ENCODE results near the gene HDAC5. TPM values are rescaled to one million over a fixed set of nuclear protein-coding genes. Genes with fewer than 3 reads are reported as not detected.

Gene HDAC5
- total RNA-seq, 2 donors from 2014 or later = 71.2 to 145 TPM

DNA sequence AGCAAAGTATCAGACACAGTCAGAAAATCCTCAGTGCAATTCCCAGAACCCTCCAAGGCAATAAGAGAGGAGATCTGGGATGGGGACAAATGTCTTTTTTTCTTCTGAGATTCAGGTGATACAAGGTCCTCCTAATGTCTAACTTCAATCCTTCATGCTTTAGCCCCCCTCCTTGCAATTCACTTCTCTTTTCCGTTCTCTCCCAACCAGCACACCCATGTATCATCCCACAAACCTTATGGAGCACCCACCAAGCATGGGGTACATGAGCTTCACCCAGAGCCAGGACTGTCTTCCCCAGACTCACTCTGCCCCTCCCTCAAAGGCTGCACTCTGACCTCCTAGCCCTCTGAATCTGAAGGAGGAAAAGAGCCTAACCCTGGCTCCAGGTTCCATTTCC is 10.1 kb downstream of the HDAC5 start:
- H3K4me3 ChIP-seq = no peak overlapping the region
- no peaks in the 10 kb centered on the region for H3K36me3 ChIP-seq
- intact Hi-C loops (cut with DNase I) = loop anchor here (10.0 kb wide), 1 partner anchor 169 kb away; the partner anchor contains the start of gene PPY
- 86% methylated on average over 1 of the region's 1 CpG for WGBS
- no peaks in the 10 kb centered on the region for H3K9me3 ChIP-seq
- TF ChIP-seq, protein P1, sequence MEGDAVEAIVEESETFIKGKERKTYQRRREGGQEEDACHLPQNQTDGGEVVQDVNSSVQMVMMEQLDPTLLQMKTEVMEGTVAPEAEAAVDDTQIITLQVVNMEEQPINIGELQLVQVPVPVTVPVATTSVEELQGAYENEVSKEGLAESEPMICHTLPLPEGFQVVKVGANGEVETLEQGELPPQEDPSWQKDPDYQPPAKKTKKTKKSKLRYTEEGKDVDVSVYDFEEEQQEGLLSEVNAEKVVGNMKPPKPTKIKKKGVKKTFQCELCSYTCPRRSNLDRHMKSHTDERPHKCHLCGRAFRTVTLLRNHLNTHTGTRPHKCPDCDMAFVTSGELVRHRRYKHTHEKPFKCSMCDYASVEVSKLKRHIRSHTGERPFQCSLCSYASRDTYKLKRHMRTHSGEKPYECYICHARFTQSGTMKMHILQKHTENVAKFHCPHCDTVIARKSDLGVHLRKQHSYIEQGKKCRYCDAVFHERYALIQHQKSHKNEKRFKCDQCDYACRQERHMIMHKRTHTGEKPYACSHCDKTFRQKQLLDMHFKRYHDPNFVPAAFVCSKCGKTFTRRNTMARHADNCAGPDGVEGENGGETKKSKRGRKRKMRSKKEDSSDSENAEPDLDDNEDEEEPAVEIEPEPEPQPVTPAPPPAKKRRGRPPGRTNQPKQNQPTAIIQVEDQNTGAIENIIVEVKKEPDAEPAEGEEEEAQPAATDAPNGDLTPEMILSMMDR (IDR thresholded peaks at IDR 0.05) = no peak
- no peak for TF ChIP-seq POLR2A (IDR thresholded peaks at IDR 0.05)
- TF ChIP-seq POLR2AphosphoS5 (IDR thresholded peaks at IDR 0.05) = no peak
- no peak for DNase-seq (ENCODE audit: low spot score)
- peaks cover 27% of the 10 kb centered on the region for H3K4me1 ChIP-seq (replicated peaks)
- no peaks in the 10 kb centered on the region for H3K27me3 ChIP-seq (replicated peaks; ENCODE audit: insufficient read depth)
- no peak overlapping the region for H3K27ac ChIP-seq

DNA sequence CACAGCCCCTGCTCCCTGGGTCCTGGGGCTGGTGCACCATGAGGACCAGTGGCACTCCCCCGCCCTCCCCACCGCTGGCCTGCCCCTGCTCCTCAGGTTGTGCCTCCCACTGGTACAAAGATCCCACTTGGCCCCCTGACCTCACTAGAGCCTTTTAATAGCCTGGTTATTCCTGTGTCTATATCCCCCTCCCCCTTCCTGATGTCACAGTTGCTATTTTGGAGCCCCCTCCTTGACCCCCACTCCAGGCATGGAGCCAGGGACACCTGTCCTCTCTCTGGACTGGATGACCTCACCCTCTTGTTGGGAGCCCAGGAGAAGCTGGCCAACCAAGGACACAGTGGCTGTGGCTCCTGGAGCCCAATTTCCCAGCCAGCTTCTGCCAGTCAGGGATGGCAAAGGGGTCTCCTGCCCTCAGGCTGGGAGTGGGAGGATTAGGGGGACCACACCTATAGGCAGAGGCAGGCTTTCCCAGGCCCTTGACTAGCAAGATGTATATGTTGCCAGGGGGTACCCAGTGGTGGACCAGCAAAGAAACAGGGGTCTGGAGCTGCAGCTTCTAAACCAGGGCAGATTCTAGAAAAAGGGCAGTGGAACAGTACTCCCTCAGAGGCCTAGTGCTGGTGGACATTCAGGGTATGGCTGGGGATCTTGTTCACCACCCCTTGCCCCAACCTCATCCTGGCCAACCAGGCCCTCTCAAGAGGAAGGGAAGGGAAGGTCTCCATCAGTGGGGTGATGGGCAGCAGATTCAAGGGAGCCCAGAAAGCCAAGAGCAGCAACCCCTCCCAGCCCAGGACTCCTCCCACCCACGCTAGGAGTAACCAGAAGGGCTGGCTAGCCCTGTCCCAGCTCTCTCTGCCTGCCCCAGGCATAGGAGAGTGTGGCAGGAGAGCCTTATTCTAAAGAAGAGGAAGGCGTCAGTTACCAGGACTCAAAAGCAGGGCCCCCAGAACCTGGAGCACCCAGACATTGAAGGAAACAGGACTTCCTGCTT is 10.9 kb downstream of the HDAC5 start:
- H3K36me3 ChIP-seq = no peaks in the 10 kb centered on the region
- 75% methylated on average over 4 of the region's 4 CpGs for WGBS
- H3K4me3 ChIP-seq = no peak overlapping the region
- peaks cover 27% of the 10 kb centered on the region for H3K4me1 ChIP-seq (replicated peaks)
- no peaks in the 10 kb centered on the region for H3K27me3 ChIP-seq (replicated peaks; ENCODE audit: insufficient read depth)
- intact Hi-C loops (cut with DNase I) = loop anchor here (10.0 kb wide), 1 partner anchor 168 kb away; the partner anchor contains the start of gene PPY
- DNase-seq (ENCODE audit: low spot score) = no peak
- H3K27ac ChIP-seq = peak overlapping the region; percentile 14 to 80
- no peaks in the 10 kb centered on the region for H3K9me3 ChIP-seq
- TF ChIP-seq POLR2AphosphoS5 (IDR thresholded peaks at IDR 0.05) (no peak), POLR2A (IDR thresholded peaks at IDR 0.05) (no peak)
- TF ChIP-seq, protein P1 (IDR thresholded peaks at IDR 0.05) = no peak

DNA sequence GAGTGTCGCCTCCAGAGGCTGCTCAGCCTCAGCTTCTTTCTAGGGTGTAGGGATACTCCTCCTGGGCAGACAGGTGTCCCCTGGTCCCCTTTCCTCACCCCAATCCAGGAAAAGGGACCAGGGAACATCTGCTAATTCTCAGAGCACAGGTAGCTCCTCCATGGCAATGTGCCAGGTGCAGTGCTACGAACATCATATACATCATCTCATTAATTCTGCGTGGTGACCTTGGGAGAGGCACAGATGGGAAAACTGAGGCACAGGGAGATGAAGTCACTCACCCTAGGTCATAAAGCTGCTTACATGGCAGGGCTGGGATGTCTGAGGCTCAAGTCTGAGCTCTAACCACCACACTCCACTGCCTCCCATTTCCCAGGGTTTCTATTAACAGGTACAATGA is 11.7 kb downstream of the HDAC5 start:
- intact Hi-C loops (cut with DNase I) = loop anchor here (10.0 kb wide), 1 partner anchor 167 kb away; the partner anchor contains the start of gene PPY
- Histone ChIP-seq H3K9me3 (no peaks in the 10 kb centered on the region), H3K27ac (peak overlapping the region; percentile 80 to 83), H3K4me1 (replicated peaks) (peaks cover 27% of the 10 kb centered on the region), H3K4me3 (no peak overlapping the region), H3K36me3 (no peaks in the 10 kb centered on the region), H3K27me3 (replicated peaks; ENCODE audit: insufficient read depth) (no peaks in the 10 kb centered on the region)
- WGBS = 60% methylated on average over 3 of the region's 3 CpGs
- no peak for DNase-seq (ENCODE audit: low spot score)
- TF ChIP-seq, protein P1 (IDR thresholded peaks at IDR 0.05) = no peak

DNA sequence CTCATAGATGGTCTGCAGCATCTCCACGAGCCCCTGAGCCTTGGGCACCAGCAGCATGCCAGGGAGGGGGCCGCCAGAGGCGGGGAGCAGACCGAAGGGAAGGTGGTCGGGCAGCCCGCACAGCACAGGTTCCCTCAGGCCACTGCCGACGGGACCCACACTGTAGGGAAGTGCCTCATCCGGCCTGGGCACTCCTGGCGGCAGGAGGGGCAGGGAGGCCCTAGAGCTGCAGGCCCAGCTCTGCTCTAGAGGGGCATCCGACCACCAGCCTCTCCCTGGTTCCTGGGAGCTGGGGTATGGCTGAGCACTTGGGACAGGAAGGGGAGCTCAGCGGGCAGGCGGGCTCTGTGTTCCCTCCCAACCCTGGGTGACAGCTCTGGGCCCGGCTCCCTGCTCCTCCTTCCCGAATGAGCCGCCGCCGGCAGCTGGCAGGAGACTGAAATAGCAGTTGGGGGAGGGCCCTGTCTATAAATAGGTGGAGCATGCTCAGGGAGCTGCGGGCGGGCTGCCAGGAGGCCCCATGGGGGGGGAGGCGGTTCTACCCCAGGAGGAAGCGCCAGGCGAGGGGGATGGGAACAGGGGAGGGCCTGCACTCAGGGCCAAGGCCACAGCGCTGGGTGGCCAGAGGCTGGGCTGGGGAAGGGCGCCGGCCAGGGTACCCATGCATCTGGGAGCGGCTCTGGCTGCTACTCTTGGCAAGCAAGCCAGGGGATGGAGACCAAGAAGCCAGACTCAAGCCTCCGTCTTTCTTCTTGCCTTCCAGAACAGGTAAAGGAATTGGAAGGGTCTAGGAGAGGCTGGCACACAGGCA is 12.4 kb downstream of the HDAC5 start:
- 3% methylated on average over 25 of the region's 28 CpGs for WGBS
- Histone ChIP-seq H3K9me3 (no peaks in the 10 kb centered on the region), H3K27ac (peak overlapping the region; percentile 80 to 83), H3K4me1 (replicated peaks) (peaks cover 27% of the 10 kb centered on the region), H3K27me3 (replicated peaks; ENCODE audit: insufficient read depth) (no peaks in the 10 kb centered on the region), H3K4me3 (peak overlapping the region; percentile 8 to 13), H3K36me3 (no peaks in the 10 kb centered on the region)
- TF ChIP-seq POLR2AphosphoS5 (IDR thresholded peaks at IDR 0.05) (peak; percentile 97), POLR2A (IDR thresholded peaks at IDR 0.05) (peak; percentile 74)
- TF ChIP-seq, protein P1 (IDR thresholded peaks at IDR 0.05) = peak in 2 of 4 experiments; percentile 23 to 27
- DNase-seq (ENCODE audit: low spot score) = peak; percentile 94
- intact Hi-C loops (cut with DNase I) = loop anchor here (10.0 kb wide), 1 partner anchor 166 kb away; the partner anchor contains the start of gene PPY

Measured in prostate gland (tissue), 2 donors.